Fibroblast of skin of scalp (primary cell): ENCODE measurements around the gene SHC1.
"Not testable (repeated sequence)": the region's sequence is repeated elsewhere in the genome, so short reads cannot be mapped to it uniquely, and the experiment has no call there.

Source experiments
- DNase-seq: peaks from one replicate; pipeline ENCODE4 v3.0.0-alpha.2; 2013

Gene SHC1

DNA sequence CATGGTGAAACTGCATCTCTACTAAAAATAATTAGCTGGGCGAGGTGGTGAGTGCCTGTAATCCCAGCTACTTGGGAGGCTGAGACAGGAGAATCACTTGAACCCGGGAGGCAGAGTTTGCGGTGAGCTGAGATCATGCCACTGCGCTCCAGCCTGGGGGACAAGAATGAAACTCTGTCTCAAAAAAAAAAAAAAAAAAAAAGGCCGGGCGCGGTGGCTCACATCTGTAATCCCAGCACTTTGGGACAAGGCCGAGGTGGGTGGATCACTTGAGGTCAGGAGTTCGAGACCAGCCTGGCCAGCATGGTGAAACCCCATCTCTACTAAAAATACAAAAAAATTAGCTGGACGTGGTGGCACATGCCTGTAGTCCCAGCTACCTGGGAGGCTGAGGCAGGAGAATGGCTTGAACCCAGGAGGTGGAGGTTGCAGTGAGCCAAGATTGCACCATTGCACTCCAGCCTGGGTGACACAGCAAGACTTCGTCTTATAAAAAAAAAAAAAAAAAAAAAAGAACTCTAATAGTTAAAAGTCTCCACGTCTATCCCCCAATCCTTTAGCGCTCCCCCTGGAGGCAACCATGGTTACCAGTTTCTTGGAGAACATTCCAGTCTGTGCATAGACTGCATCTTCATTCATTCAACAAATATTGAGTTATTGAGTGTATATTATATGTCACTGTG, 24.9 kb upstream of the SHC1 start:
- DNase-seq = peak; percentile 87

DNA sequence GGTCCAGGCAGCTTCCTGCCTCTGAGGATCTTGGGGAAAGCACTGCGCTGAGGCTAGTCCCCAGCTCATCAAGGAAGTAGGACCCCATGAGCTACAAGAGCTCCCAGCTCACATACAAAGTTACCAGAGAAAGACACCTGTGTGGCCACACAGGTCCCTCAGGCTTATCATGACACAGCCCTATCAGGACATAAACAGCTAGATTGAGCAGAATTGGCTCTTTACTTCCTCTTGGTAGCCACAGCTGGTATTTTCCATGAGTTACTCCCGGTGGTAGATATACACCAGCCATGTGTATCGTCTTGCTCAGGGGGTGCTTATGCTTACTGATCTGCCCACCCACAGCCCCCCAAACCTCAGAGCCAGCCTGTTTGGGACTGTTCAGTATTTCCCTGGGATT, 24.0 kb upstream of the SHC1 start:
- no peak for DNase-seq

DNA sequence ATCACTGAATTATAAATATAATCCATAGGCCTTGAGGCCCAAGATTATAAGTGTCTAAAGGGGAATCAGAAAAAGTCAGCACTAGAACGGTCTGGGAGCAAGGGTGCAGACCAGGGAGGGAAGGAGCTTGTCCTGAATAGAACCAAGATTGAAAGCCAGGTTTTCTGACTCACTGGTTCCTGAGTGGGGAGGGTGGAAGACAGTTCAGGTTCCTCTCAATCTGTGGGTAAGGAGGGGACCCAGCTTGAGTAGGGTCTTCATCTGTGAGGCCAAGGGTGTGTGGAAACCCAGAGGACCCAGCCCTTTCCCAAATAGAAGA, 23.7 kb upstream of the SHC1 start:
- no peak for DNase-seq

DNA sequence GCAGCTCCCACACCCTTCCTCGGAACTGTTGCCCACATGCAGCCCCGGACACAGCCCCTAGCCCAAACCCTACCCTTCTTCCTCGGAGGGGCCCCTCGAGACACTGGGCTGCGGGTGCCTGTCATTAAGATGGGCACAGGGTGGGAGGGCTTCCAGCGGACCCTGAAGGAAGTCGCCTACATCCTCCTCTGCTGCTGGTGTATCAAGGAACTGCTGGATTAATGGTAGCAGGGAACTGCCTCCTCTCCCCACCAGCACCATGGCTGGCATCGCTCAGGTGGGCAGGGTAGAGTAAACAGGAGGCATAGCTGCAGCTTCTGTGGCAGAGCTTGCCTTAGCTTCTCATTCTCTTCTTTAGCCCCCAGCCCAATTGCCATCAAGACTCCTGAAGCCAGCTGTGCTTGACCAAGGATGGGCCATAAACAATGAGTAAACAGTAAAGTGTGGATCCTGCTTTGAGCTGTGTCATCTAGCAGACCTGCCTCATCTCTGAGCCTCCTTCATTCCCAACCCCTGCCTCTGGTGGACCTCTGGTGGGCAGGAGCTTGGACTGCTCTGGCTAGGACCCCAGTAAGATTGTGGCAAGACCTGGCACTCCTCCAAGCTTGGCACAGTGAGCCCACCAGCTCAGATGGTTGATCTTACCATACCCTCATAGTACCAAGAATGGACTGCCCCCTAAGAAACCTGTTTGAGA, 23.2 kb upstream of the SHC1 start, which contains the start of gene LENEP:
Gene LENEP (plus strand): TSS at position 15 of the 697 bp plus-strand sequence. CDS start 22 bp downstream, at position 37.
- no peak for DNase-seq

DNA sequence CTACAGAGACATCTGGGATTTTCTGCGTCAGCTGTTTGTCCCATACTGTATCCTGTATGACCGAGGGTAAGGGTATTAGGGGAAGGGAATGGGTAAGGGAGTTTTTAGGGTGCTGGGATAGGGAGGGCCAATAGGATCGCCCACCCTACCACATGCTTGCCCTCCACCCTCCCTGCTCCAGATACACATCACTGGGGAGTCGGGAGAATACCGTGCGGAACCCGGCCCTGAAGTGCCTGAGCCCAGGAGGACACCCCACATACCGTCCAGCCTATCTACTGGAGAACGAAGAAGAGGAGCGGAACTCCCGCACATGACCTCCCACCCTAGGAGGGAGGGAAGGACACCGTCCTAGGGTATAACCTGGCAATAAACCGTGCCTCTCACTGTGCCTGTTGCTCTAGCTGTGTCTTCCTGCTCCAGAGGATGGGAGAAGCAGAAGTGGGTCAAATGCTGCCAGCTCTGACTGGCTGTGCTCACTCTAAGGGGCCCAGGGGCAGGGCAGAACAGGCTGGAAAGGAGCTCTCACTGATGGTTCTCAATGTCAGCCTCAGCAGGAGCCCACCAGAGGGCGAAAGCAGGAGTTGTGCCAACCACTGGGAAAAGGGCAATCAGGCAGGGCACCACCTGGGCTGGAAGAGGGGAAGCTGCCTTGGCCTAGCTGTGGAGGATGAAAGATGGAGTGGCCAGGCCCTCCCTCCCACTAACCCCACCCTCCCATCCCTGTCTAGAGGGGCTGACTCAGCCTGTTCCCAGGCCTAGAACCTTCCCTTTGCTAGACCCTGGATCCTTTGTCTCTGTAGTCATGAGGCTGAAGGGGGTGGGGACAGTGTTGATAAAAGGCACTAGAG, 22.4 kb upstream of the SHC1 start:
- peak; percentile 49 for DNase-seq

DNA sequence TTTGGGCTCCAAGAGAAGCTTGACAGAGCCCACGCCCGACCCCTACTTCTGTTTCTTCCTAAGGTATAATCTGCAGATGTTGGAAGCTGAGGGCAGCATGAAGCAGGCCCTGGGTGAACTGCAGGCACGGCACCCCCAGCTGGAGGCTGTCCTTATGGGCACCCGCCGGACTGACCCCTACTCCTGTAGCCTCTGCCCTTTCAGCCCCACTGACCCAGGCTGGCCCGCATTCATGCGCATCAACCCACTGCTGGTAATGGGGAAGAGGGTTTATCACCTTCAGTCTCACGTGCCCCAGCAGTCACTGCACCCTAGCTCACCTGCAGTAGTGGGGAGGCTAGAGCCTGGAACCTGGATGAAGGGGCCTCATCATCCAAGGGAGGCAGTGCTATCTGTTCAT, 19.7 kb upstream of the SHC1 start:
- no peak for DNase-seq

DNA sequence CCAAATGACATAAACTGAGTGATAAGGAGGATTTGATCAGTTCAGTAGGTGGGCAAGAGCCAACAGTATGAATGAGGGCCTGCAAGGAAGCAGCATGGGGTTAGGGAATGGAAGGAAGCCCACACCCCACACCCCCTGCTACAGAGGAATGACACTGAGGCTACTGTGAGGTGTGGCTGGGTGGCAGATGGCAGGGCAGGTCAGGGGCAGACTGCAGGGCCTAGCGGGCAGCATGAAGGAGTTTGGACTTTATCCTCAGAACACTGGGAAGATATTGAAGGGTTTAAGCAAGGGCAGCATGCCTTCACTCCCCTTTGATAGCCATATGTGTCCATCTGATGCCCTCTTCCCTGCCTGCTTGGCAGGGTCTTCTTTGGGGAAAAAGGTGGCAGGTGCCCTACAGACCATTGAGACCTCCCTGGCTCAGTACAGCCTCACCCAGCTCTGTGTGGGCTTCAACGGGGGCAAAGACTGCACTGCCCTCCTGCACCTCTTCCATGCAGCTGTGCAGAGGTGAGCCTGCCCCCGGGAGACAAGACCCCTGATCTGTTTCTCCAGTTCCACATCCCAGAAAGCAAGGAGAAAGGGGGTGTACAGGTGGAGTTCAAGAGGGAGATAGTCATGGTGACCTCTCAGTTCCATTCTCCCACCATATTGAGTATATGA, 18.8 kb upstream of the SHC1 start:
- DNase-seq = no peak

DNA sequence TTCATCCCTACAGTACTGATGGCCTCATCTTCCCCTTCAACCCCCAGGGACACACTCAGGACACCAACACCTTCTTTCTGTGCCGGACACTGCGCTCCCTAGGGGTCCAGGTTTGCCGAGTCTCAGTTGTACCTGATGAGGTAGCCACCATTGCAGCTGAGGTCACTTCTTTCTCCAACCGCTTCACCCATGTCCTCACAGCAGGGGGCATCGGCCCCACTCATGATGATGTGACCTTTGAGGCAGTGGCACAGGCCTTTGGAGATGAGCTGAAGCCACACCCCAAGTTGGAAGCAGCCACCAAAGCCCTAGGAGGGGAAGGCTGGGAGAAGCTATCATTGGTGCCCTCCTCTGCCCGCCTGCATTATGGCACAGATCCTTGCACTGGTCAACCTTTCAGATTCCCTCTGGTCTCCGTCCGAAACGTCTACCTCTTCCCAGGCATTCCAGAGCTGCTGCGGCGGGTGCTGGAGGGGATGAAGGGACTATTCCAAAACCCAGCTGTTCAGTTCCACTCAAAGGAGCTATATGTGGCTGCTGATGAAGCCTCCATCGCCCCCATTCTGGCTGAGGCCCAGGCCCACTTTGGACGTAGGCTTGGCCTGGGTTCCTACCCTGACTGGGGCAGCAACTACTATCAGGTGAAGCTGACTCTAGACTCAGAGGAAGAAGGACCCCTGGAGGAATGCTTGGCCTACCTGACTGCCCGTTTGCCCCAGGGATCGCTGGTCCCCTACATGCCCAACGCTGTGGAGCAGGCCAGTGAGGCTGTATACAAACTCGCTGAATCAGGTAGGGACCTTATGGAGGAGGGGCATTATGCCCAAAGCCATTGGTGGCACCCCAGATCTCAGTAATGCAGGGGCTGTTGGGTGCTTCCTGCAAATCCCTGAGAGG, 17.8 kb upstream of the SHC1 start:
- DNase-seq = no peak

DNA sequence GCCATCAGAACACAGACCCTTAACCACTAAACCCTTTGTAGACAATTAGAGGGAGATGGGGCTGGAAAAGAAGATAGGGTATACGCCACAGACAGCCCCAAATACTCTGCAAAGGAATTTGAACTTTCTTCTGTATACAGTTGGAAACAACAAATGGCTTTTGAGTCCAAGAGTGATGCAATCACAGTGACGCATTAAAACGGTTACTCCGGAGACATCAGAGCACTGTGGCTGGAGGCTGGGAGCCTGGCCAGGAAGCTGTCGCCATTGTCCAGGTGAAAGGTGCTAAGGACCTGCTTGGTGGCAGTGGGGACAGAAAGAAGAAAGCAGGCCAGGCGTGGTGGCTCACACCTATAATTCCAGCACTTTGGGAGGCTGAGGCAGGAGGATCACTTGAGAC, 16.8 kb upstream of the SHC1 start:
- DNase-seq = no peak

DNA sequence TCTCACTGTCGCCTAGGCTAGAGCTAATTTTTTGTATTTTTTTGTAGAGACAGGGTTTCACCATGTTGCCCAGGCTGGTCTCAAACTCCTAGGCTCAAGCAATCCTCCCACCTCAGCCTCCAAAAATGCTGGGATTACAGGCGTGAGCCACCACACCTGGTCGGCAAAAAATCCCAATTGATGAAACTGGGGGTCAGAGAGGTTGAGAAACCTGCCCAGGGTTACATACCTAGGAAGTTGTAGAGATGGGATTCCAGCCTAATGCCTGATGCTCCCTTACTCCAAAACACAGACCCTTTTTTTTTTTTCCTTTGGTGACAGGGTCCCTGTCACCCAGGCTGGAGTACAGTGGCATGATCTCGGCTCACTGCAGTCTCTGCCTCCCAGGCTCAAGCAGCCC, 16.2 kb upstream of the SHC1 start:
- DNase-seq = not testable (repeated sequence)

DNA sequence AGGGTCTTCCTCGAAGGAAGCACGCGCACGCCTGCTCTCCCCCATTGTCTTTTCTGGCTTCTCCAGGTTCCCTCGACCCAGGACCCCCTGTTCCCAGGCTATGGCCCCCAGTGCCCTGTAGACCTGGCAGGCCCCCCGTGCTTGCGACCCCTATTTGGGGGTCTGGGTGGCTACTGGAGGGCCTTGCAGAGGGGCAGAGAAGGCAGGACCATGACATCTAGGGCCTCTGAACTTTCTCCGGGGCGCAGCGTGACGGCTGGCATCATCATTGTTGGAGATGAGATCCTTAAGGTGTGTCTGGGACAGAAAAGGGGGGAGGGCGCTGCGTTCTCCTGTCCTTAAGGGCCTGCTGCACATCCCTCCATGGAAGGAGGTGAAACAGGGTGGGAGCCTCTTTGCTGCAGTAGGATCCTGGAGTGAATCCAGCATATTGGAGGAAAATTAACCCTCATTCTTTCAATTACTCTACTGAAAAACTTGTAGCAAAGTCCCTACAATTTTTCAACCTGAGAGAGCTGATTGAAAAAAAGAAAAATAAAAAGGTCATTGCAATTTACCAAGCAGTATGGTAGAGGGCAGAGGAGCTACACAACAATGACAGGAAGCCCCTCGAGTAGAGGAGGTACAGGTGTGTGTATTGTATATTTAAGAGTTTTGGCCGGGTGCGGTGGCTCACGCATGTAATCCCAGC, 13.4 kb upstream of the SHC1 start:
- DNase-seq = no peak

DNA sequence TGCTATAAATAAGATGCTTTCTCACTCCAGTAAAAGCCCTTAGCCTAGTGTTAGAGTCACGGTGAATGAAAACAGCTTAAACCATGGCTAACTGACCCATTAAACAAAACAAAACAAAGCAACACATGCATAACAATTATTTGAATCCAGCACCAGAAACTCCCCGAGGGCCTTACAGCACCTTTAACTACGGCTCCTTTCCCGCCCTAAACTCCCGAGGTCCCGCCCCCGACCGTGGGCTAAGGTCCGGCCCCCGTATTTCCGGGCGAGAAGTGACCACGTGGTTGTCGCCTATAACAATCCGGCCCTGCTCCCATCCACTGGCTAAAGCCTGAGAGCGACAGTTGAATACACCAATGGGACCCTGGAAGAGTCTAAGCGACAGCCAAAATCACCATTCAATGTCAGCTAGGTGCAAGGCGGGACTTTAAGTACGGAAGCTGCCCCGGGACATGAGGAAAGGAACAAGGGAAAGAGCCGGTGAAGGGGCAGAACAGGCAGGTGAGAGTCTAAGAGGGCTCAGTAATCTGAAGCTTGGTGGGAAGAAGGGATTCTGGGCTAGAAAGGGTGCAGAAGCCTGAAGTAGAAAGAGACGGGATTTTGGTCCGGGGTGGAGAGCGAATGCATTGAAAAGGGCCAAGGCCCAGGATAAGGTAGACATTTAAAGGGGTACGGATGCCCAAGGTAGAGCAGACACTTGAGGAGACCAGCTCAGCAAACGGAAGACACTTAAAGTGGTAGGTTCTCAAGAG, 12.5 kb upstream of the SHC1 start, which contains the start of gene FLAD1:
Gene FLAD1 (plus strand): TSS at position 448 of the 752 bp plus-strand sequence. CDS start 351 bp downstream, outside the sequence.
- peak; percentile 100 for DNase-seq

DNA sequence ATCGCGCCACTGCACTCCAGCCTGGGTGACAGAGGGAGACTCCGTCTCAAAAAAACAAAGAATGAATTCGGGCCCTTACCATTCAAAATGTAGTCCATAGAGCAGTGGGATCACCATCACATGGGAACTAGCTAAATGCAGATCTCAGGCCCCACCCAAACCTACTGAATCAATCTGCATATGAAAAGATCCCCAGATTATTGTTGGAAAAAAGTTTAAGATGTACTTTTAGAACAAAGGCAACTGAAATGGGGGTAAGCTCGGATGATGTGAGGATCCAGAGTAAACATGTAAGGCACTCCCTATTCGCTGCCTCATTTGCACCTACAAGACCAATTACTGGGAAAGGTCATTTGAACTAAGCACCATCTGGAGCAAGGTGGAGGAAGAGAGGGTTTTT, 11.8 kb upstream of the SHC1 start:
- DNase-seq = no peak

DNA sequence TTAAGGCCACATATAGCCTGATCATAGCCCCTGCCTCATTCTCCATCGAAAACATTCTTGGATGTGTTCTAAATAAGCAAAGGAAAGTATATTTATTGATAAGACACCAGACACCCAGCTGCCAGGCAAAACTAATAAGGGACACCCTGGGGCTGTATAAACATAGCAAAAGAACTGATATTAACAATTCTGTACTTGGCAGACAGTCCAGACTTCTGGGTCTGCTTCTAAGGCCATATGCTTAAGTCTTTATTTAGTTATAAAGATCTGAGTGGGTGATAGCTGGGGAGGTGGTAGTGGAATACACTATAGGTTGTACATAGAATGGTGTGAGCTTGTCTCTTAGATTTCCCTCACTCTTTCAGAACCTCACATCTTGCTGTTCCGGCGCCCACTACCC, 7.8 kb upstream of the SHC1 start:
- DNase-seq = no peak

DNA sequence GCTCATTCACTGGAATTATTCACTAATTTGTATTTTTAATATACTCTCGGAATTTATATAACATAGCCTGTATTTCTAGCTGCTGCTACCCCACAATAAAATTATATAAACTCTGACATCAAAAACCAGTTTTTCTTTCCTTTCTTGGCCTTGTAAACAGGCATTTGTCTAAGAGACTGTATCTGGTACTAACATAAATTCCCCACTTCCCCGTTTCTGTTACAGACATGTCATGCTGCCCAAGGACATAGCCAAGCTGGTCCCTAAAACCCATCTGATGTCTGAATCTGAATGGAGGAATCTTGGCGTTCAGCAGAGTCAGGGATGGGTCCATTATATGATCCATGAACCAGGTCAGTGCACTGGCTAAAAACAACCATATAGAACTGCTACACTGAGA, 7.2 kb upstream of the SHC1 start:
- DNase-seq = not testable (repeated sequence)

DNA sequence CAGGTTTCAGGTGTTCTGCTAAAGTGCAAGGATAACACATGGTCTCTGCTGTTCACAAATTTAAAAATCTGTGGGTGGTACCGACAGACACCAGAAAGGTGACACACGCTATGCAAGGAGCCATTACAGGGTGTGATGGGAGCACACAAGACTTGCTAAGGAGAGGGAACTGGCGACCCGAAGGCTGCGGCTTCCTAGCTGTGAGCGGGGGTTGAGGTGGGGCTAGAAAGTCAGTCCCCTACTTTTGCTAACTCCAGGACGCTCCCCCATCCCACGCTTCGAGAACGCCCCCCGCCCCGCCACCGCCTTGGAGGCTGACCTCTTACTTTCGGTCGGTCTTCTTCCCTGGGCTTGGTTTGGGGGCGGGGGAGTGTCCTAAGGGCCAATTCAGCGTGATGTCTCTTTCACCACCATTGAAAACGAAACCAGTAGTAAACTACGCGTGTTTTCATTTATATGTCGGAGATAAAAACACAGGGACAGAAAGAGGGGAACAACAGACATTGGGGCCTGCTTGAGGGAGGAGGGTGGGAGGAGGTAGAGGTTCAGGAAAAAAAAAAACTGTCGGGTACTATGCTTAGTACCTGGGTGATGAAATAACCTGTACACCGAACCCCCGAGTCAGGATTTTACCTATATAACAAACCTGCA, 5.0 kb upstream of the SHC1 start:
- peak; percentile 60 for DNase-seq

DNA sequence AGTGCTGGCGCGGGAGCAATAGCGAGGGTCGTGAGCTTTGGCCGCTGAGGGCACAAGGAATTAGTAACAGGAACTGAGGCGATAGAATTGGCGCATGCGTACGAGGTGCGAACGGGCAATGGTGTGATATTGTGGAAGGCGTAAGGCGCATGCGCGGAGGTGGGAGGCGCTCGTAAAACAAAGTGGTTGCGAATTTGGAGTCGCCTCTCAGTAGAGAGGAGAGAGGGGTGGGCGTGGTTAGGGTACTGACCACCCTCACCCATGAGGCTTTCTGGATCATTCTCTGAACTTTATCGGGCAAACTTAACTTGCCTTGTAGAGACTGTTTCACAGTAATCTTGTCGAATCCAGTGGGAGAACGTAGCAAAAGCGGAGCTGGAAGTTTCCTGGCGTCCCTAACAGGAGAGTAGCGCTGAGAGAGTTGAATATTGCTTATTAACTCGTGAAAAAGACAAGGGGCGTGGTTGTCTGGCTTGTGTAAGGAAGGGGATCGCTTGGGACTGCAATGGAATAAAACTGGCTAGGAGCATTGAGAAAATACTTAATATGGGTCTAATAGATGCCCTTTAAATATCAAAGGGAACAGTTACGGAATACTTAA, 4.4 kb upstream of the SHC1 start:
- peak; percentile 97 for DNase-seq

DNA sequence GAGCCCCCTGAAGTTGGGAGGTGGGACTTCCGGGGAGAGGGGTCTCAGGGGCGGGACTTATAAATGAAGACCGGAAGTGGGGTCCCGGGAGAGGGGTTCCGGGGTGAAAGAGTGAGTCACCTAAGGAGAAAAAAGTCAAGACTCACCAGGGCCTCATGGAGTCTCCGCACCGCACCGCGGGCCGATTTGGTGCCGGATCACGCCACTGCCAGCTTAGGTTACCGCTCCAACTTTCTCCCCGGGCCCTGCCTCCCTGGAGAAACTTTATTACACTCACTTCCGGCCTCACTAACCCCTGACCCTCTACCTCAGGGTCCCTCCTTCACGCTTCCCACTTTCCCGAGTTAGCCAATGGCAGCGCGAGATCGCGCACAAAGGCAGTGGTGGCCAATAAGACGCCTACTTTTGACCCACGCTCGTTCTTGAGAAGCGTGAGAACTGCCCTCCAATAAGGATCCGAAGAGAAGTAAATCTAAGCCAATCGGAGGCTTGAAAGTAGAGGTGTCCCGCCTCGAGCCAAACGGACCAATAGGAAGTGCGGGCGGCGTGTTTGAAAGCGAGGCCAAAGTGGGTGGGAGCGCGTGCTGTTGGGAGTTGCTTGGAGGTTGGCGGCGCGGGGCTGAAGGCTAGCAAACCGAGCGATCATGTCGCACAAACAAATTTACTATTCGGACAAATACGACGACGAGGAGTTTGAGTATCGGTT, 3.7 kb upstream of the SHC1 start, which contains the start of gene CKS1B:
Gene CKS1B (plus strand): TSS at position 580 of the 706 bp plus-strand sequence. CDS start 65 bp downstream, at position 645.
- peak; percentile 100 for DNase-seq
